ENCODE measurements around the gene VPS50.

The VPS50 gene, protein sequence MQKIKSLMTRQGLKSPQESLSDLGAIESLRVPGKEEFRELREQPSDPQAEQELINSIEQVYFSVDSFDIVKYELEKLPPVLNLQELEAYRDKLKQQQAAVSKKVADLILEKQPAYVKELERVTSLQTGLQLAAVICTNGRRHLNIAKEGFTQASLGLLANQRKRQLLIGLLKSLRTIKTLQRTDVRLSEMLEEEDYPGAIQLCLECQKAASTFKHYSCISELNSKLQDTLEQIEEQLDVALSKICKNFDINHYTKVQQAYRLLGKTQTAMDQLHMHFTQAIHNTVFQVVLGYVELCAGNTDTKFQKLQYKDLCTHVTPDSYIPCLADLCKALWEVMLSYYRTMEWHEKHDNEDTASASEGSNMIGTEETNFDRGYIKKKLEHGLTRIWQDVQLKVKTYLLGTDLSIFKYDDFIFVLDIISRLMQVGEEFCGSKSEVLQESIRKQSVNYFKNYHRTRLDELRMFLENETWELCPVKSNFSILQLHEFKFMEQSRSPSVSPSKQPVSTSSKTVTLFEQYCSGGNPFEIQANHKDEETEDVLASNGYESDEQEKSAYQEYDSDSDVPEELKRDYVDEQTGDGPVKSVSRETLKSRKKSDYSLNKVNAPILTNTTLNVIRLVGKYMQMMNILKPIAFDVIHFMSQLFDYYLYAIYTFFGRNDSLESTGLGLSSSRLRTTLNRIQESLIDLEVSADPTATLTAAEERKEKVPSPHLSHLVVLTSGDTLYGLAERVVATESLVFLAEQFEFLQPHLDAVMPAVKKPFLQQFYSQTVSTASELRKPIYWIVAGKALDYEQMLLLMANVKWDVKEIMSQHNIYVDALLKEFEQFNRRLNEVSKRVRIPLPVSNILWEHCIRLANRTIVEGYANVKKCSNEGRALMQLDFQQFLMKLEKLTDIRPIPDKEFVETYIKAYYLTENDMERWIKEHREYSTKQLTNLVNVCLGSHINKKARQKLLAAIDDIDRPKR

DNA sequence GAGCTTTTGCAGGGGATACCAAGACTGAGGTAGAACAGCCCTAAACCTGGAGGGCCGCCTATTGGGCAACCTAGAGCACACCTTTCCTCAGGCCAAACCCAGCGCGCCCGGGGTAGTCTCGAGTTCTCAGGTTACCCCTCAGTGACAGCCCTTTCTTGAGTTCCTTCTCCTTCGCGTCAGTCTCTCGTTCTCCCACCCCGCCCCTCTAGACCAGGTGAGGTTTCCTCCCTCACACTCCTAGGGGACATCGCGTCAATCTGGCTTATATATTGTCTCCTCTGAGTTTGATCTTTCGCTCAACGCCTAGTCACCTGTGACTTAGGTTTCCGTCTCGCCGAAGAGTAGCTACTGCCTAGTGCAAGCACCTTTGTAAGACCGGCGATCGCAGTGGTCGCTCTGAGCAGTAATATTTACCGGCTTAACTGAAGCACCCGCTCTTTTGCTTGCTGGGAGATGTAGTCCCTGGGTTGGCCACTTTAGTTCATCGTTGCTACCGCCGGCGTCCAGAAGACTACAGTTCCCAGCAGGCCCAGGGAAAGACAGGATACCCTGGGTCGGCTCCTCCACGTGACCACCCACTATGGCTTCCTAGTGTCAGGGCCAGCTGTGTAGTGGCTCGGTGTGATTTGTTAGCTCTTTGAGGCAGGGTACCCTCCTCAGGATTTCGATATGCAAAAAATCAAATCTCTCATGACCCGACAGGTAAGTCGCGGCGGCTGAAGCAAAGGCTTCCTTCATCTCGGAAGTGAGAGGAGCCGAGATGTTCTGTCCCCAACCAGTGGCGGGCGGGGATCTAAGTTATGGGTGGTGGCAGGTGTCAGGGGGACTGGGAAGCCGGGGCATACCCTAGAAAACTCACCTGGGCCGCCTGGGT, at the start of gene VPS50:
Gene VPS50, plus strand, starts transcription at position 568 of the 874 bp plus-strand sequence. Its CDS starts 102 bp downstream, at position 670.
- peak within 1 kb of the TSS; percentile 92 for H3K4me3 ChIP-seq (ENCODE audit: low read depth, low read length)
- peak; percentile 97 for DNase-seq (ENCODE audit: low read depth)
- TF ChIP-seq, protein P1, sequence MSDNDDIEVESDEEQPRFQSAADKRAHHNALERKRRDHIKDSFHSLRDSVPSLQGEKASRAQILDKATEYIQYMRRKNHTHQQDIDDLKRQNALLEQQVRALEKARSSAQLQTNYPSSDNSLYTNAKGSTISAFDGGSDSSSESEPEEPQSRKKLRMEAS (IDR thresholded peaks at IDR 0.05; ENCODE audit: low read depth, low read length) = peak; percentile 98
- TF ChIP-seq MYC (IDR thresholded peaks at IDR 0.05; ENCODE audit: low read depth, low read length) (peak; percentile 88), POLR2A (IDR thresholded peaks at IDR 0.05; ENCODE audit: extremely low read depth, insufficient read length) (peak; percentile 59)
- TF ChIP-seq, protein P2, sequence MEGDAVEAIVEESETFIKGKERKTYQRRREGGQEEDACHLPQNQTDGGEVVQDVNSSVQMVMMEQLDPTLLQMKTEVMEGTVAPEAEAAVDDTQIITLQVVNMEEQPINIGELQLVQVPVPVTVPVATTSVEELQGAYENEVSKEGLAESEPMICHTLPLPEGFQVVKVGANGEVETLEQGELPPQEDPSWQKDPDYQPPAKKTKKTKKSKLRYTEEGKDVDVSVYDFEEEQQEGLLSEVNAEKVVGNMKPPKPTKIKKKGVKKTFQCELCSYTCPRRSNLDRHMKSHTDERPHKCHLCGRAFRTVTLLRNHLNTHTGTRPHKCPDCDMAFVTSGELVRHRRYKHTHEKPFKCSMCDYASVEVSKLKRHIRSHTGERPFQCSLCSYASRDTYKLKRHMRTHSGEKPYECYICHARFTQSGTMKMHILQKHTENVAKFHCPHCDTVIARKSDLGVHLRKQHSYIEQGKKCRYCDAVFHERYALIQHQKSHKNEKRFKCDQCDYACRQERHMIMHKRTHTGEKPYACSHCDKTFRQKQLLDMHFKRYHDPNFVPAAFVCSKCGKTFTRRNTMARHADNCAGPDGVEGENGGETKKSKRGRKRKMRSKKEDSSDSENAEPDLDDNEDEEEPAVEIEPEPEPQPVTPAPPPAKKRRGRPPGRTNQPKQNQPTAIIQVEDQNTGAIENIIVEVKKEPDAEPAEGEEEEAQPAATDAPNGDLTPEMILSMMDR (IDR thresholded peaks at IDR 0.05; ENCODE audit: low read depth, low read length) = no peak

DNA sequence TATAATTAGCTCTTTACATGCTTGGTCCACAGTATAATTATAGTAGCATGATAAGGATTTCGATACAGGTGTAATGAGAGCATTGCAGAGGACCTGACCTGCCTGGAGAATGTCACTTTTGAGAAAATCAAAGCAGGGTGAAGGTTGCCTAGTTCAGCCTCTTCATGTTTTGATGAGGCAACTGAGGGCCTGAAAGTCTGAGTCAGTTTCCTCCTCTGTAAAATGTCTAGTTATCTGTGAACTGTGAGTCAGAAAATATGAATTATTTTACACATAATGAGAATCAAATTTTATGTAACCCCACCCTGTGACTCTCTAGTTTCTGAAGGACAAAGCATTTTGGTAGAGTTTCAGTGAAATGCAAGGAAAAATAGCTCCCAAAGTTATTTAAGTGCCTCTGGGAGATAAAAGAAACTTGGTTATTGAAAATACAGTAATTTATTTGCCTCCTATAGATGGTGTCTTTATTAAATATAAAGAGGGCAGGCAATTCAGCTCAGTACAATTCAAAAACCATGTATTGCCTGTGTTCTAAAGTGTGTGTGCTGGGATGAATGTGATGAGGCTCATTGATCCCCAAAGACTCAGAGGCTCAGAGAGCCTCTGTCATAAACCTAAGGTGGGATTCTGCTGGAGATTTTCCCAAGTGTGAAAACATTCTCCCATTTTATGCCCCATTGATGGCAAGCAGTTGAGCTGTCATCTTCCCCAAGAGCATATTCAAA, 46.7 kb upstream of the VPS50 start:
- DNase-seq (ENCODE audit: low read depth) = no peak
- TF ChIP-seq, protein P1 (IDR thresholded peaks at IDR 0.05; ENCODE audit: low read depth, low read length) = no peak
- TF ChIP-seq POLR2A (IDR thresholded peaks at IDR 0.05; ENCODE audit: extremely low read depth, insufficient read length) = no peak
- TF ChIP-seq MYC (IDR thresholded peaks at IDR 0.05; ENCODE audit: low read depth, low read length) = no peak
- TF ChIP-seq, protein P2 (IDR thresholded peaks at IDR 0.05; ENCODE audit: low read depth, low read length) = no peak
- no peak overlapping the region for H3K4me3 ChIP-seq (ENCODE audit: low read depth, low read length)

DNA sequence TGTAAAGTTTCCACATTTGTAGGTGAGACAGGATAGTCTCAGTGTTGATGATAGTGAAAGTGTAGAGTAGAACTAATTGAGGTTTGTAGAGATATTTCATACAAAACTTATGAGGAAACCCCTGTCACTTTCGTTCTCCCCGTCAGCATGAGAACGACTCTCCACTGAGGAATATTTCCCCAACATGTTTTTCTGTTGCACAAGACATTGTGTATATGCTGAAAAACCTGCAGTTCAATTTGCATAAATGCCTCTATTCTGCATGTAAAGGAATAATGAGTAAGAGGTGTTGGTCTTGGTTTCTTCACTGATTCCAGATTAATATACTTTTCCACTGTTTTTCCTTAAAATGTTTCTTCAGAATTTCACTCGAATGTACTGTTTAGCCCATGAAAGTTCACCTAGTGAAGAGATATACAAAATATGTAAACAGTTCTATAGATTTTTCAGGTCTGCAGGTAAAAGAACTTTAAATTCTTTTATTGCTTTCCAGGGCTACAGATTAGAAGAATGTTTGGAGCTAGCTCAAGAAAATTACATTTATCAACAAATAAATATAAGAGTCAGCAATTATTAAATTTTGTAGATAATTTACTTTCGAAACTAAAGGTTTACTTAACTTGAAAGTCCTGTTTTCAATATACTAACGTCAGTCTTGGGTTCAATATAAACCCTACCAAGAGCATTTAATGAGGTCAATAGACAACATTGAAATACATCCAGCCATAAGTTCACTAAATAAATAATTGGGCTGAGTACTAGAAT, 43.1 kb upstream of the VPS50 start:
- no peak for DNase-seq (ENCODE audit: low read depth)
- H3K4me3 ChIP-seq (ENCODE audit: low read depth, low read length) = no peak overlapping the region
- no peak for TF ChIP-seq POLR2A (IDR thresholded peaks at IDR 0.05; ENCODE audit: extremely low read depth, insufficient read length)
- TF ChIP-seq MYC (IDR thresholded peaks at IDR 0.05; ENCODE audit: low read depth, low read length) = no peak
- TF ChIP-seq, protein P2 (IDR thresholded peaks at IDR 0.05; ENCODE audit: low read depth, low read length) = no peak
- TF ChIP-seq, protein P1 (IDR thresholded peaks at IDR 0.05; ENCODE audit: low read depth, low read length) = no peak

DNA sequence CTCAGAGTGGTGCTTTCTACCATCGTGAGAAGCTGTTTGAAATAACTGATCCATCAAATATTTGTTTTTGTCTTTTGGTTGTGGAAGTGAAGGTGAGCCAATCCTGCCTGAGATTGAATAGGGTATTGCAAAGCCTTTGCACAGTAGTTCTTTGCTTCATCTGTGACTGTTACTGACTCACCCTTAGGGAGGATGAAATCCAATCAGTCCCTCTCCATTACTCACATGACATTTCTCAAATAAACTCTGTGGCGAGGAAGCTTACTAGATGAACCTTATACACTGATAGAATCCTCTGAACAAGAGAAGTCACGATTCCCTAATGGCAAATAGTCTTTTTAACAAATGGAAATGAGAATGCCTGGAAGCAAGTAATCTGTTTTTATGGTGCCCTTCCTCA, 37.8 kb upstream of the VPS50 start:
- DNase-seq (ENCODE audit: low read depth) = peak; percentile 5
- H3K4me3 ChIP-seq (ENCODE audit: low read depth, low read length) = no peak overlapping the region
- TF ChIP-seq, protein P2 (IDR thresholded peaks at IDR 0.05; ENCODE audit: low read depth, low read length) = no peak
- TF ChIP-seq, protein P1 (IDR thresholded peaks at IDR 0.05; ENCODE audit: low read depth, low read length) = no peak
- TF ChIP-seq POLR2A (IDR thresholded peaks at IDR 0.05; ENCODE audit: extremely low read depth, insufficient read length) (no peak), MYC (IDR thresholded peaks at IDR 0.05; ENCODE audit: low read depth, low read length) (no peak)

Measured in NB4 (cell line).